HL-60 (cell line): ENCODE data around the gene FAM53A.

Source experiments
- DNase-seq, 2 experiments: peaks; one replicate each; pipeline ENCODE4 v3.0.0-alpha.2; 2010 to 2020; ENCODE audit warnings: low read depth in 1 of 2, low spot score in 1 of 2
- H3K27ac ChIP-seq: fragments of 250-450 bp; sonication (Bioruptor Pico); replicated peaks from 2 replicates; pipeline ENCODE4 v1.5.1; 2020; ENCODE audit warnings: mild to moderate bottlenecking, moderate library complexity
- H3K27me3 ChIP-seq: fragments of 250-450 bp; sonication (Bioruptor Pico); 2 replicates; pipeline ENCODE4 v1.5.1; 2021; ENCODE audit warnings: mild to moderate bottlenecking, moderate library complexity; ENCODE audit not compliant: insufficient read depth, poor library complexity, severe bottlenecking
- H3K4me3 ChIP-seq: replicated peaks from 2 replicates; pipeline ENCODE4 v1.5.1; 2011; ENCODE audit warnings: mild to moderate bottlenecking, control low read depth, low read length; ENCODE audit not compliant: insufficient read depth
- CTCF ChIP-seq: IDR thresholded peaks from one replicate; pipeline ENCODE4 v1.5.1; 2011; ENCODE audit warnings: low read length, control low read depth, inconsistent platforms; ENCODE audit not compliant: insufficient read depth
- GABPA ChIP-seq: IDR thresholded peaks from 2 replicates; pipeline ENCODE4 v1.6.1; 2012; ENCODE audit warnings: low read depth
- POLR2AphosphoS5 ChIP-seq: IDR thresholded peaks from 2 replicates; pipeline ENCODE4 v1.6.1; 2012; ENCODE audit warnings: low read depth
- REST ChIP-seq: IDR thresholded peaks from 2 replicates; pipeline ENCODE4 v1.6.1; 2012; ENCODE audit warnings: low read depth; ENCODE audit not compliant: insufficient replicate concordance
- SPI1 ChIP-seq: IDR thresholded peaks from 2 replicates; pipeline ENCODE4 v1.6.1; 2012; ENCODE audit warnings: low read depth, mild to moderate bottlenecking, borderline replicate concordance

Gene FAM53A

GRCh38 chr4:1593881-1594345 is 90.2 kb downstream of the FAM53A start:
- DNase-seq, result no peak
- Histone ChIP-seq H3K4me3 (no peak overlapping the region), H3K27me3 (no peaks in the 10 kb centered on the region), H3K27ac (no peak overlapping the region)
- TF ChIP-seq REST, result no peak
- TF ChIP-seq SPI1, result no peak

- no peak overlapping the region for H3K27ac ChIP-seq
- H3K27me3 ChIP-seq, result no peaks in the 10 kb centered on the region
- H3K4me3 ChIP-seq, result no peak overlapping the region
- DNase-seq, result no peak
- TF ChIP-seq REST (no peak), SPI1 (no peak), CTCF (no peak), POLR2AphosphoS5 (no peak), GABPA (no peak)
Measured at GRCh38 chr4:1593458-1593857, 90.7 kb downstream of the FAM53A start.

- no peak for DNase-seq
- TF ChIP-seq REST (no peak), GABPA (no peak), POLR2AphosphoS5 (no peak), CTCF (no peak), SPI1 (no peak)
Measured at GRCh38 chr4:1592709-1593417, 91.2 kb downstream of the FAM53A start.

More at GRCh38 chr4:1592709-1593417, 91.2 kb downstream of the FAM53A start:
- Histone ChIP-seq H3K27ac (no peak overlapping the region), H3K4me3 (no peak overlapping the region), H3K27me3 (no peaks in the 10 kb centered on the region)
